D721Med (cell line): Measurements from ENCODE around the gene TGFBR3.

ENCODE experiments used
- DNase-seq: peaks from one replicate; pipeline ENCODE4 v3.0.0; 2011; ENCODE audit warnings: low spot score; ENCODE audit not compliant: insufficient read length
- FAIRE-seq: peaks from 2 replicates; lab custom pipeline; 2011; peaks lifted over from hg19 to GRCh38; lab: Jason Lieb, UNC
- TF ChIP-seq, protein P1 (sequence below): IDR thresholded peaks from 2 replicates; pipeline ENCODE4 v1.5.1; 2012; ENCODE audit warnings: mild to moderate bottlenecking, control low read depth; ENCODE audit not compliant: insufficient read depth; ENCODE audit errors: missing control alignments

Gene TGFBR3

GRCh38 chr1:91635763-91636162, 250.2 kb downstream of the TGFBR3 start:
- no peak for DNase-seq
- FAIRE-seq, result no peak
- TF ChIP-seq, protein P1, sequence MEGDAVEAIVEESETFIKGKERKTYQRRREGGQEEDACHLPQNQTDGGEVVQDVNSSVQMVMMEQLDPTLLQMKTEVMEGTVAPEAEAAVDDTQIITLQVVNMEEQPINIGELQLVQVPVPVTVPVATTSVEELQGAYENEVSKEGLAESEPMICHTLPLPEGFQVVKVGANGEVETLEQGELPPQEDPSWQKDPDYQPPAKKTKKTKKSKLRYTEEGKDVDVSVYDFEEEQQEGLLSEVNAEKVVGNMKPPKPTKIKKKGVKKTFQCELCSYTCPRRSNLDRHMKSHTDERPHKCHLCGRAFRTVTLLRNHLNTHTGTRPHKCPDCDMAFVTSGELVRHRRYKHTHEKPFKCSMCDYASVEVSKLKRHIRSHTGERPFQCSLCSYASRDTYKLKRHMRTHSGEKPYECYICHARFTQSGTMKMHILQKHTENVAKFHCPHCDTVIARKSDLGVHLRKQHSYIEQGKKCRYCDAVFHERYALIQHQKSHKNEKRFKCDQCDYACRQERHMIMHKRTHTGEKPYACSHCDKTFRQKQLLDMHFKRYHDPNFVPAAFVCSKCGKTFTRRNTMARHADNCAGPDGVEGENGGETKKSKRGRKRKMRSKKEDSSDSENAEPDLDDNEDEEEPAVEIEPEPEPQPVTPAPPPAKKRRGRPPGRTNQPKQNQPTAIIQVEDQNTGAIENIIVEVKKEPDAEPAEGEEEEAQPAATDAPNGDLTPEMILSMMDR, result no peak

DNA sequence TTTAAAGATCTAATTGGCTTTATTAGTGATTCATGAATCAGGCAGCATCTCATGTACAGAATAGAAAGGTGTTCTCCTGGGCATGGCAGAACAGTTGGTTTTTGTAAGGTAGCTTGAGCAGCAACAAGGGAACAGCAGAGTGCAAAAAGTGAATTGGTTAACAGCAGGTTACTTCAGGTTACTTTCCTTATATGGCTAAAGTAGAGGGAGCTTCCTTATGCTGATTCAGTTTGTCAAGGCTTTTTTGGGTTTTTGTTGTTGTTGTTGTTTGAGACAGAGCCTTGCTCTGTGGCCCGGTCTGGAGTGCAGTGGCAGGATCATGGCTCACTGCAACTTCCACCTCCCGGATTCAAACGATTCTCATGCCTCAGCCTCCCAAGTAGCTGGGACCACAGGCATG, 252.5 kb downstream of the TGFBR3 start:
- TF ChIP-seq, protein P1, result no peak
- DNase-seq, result no peak
- FAIRE-seq, result no peak

- DNase-seq (no peak), FAIRE-seq (no peak)
- TF ChIP-seq, protein P1, result no peak
These were observed 254.1 kb downstream of the TGFBR3 start for GRCh38 chr1:91631718-91632330.

GRCh38 chr1:91630803-91631202, 255.1 kb downstream of the TGFBR3 start:
- FAIRE-seq, result no peak
- TF ChIP-seq, protein P1, result no peak
- no peak for DNase-seq
